Right lung (tissue), 10 donors: Measurements from ENCODE around the gene TKTL1. TPM values are rescaled to one million over a fixed set of nuclear protein-coding genes. Genes with fewer than 3 reads are reported as not detected.
"Not testable (repeated sequence)": the region's sequence is repeated elsewhere in the genome, so short reads cannot be mapped to it uniquely, and the experiment has no call there.

ENCODE experiments used
- DNase-seq, 2 donors: peaks; one replicate each; pipeline ENCODE4 v3.0.0-alpha.2; 2013
- long read RNA-seq, 8 donors: transcript quantifications; one replicate each; lab custom pipeline, GENCODE V29; 2026
- polyA plus RNA-seq, 5 donors: library from polyadenylated mRNA; unstranded; fragments of 120-200 nt; gene quantifications; one replicate each; pipeline versions ENCODE4 v1.2.1 to v1.2.3, GENCODE V29; 2013; ENCODE audit warnings: inconsistent platforms in 1 of 5, low replicate concordance in 1 of 5; ENCODE audit not compliant: insufficient read length in 5 of 5, insufficient read depth in 1 of 5

TKTL1 gene
- under 1 TPM; 0.28 to 0.37 (median 0.30) TPM for polyA plus RNA-seq
- long read RNA-seq, donor 1: 0 reads
- long read RNA-seq, donor 2: 0 reads
- long read RNA-seq, donor 3: 0 reads
- long read RNA-seq, donor 4, partial matches to known transcripts: 0 of 1 reads
- long read RNA-seq, donor 4, other reads (novel, unspliced or antisense): 0 of 1 reads
- long read RNA-seq, donor 5: 0 reads
- long read RNA-seq, donor 6: 0 reads
- long read RNA-seq, donor 7: 0 reads
- long read RNA-seq, donor 8: 0 reads

DNA sequence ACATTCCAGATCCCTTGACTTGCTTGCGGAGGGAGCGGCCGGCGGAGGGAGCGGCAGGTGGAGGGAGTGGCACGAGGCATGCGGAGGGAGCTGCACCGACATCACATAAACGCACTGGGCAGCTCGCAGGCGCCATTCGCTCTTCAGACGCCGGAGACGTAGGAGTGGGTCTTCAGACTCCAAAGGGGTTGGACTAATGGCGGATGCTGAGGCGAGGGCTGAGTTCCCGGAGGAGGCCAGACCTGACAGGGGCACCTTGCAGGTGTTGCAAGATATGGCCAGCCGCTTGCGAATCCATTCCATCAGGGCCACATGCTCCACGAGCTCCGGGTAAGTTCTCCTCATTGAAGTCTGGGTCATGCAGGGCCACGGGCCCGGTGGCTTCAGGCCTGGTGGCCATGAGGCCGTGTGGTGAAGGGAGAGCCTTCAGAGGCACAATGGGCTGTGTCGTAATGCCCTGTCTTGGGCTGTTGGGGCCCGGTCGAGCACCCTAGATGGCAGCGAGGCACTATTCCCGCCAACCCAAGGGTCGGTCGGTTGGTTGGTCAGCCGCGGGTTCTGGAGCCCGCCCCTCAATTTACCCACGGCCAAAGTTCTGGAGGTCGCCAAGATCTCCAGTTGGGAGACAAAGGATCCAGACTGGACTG is at the start of gene TKTL1:
Gene TKTL1, plus strand, starts transcription at position 132 of the 647 bp plus-strand sequence. Its CDS starts 65 bp downstream, at position 197.
- no peak for DNase-seq

- DNase-seq: not testable (repeated sequence)
Observed at GRCh38 chrX:154247377-154248045, 48.1 kb upstream of the TKTL1 start.

DNA sequence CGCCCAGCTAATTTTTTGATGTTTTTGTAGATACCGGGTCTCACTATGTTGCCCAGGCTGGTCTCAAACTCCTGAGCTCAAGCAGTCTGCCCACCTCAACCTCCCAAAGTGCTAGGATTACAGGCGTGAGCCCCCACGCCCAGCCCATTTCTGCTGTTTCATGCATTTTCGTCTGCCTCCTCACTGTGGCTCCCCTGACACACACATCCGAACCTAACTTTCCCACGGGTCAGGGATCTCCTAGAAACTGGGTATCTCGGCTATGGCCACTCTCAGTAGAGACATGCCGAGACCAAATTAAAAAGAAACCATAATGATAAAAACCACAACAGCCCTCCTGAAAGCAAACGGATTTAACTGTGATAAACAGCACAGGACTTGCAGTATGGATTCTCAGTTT is 47.5 kb upstream of the TKTL1 start:
- DNase-seq: not testable (repeated sequence)

- not testable (repeated sequence) for DNase-seq
Observed at GRCh38 chrX:154257282-154257681, 38.3 kb upstream of the TKTL1 start, which contains the start of gene OPN1MW3. Gene OPN1MW3, plus strand, starts transcription at chrX:154257582. Its CDS starts 38 bp downstream, at chrX:154257620.

DNA sequence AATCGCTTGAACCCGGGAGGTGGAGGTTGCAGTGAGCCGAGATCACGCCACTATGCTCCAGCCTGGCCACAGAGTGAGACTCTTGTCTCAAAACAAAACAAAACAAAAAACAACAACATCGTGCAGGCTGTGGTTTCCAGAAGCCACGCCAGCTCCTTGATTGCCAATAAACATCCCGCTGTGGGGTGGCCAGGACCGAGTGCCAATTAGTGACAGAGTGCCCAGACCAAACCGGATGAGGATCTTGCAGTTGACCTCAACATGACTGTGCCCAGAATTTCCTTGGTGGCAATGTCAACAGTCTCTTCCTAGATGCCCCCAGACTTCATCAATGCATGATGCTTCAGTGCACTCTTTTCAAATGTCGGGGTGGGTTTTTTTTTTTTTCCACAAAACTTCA is 36.9 kb upstream of the TKTL1 start:
- not testable (repeated sequence) for DNase-seq

DNA sequence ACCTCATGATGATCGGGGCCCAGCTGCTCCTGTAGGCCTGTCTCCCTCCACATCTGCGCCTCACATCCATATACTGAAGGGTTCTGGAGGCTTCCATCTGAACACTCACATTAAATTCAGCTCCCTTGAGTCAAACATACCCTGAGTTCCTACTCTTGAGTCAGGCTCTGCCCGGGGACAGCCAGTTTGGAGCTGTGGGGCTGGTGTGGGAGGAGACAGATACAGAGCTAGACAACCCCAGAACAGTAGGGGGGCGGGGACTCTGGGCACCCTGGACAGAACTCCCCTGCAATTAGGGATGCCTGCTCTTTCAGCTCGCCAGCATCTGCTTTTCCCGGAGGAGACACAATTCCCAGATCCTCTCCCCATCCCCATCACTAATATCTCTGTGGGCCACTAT is 32.5 kb upstream of the TKTL1 start:
- DNase-seq: not testable (repeated sequence)

DNA sequence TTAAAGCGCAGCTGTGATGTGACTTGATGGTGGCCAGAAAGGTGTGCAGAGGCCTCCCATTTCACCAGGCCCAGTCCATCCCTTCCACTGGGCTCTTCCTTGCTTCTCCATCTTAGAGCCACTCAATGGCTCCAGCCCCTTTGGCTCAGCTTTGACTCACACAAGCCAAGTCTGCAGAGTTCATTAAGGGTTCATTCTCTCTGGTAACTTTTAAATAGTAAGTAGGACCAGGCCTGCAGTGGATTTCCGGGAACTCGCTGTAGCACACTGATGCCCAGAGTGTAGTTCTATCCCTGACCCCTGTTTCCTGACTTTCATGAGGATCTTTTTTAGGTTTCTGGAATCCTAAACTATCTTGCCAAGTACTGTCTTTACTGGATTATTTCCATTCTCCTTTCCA is 26.4 kb upstream of the TKTL1 start:
- not testable (repeated sequence) for DNase-seq

DNA sequence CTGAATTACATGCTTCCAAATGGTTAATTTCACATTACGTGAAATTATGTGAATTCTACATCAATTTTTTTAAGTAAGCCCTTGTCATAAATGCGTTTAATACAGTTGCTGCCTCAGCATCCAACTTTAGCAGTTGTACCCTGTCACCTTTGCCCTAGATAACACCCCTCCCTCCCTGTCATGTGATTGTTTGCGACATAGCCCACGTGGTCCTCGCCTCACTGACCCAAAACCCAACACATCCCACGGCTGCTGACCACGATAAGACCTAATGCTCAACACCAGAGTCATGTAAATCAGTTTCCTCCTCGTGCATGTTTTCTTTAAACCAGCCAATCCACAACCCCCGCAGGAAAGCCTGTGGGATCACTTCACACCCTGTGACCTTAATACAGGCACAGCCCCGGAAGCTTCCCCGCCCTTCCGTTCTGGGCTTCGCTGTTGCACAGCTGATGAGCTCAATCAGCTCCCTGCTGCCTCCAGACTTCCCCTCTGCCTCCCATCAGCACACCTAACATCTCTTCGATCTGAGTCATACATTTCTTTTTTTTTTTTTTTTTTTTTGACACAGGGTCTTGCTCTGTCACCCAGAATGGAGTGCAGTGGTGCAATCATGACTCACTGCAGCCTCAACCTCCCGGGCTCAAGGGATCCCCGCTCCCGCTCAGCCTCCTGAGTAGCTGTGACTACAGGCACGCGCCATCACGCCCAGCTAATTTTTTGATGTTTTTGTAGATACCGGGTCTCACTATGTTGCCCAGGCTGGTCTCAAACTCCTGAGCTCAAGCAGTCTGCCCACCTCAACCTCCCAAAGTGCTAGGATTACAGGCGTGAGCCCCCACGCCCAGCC is 10.9 kb upstream of the TKTL1 start:
- not testable (repeated sequence) for DNase-seq

DNA sequence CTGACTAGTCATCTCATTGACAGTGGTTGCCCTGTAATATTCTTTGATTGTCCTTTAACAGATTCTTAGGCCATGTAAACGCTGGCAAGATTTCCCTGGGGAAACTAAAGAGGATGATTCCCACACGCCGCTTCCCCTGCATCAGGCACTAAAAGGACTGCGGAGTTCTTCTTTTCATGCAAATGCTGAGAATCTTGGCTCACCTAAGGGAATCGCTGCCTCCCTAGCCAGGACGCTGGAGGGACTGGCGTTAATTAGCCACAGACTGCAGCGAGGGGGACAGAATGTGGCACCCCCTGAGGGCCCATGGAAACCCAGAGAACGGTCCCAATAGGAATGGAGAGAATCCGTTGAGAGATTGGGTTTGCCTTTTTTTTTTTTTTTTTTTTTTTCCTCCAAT is 9.2 kb upstream of the TKTL1 start:
- DNase-seq: not testable (repeated sequence)

- no peak for DNase-seq
Observed at GRCh38 chrX:154294791-154295574, 612 bp upstream of the TKTL1 start, which contains the start of gene TEX28. Gene TEX28, minus strand, starts transcription at chrX:154295124. Its CDS starts 3,007 bp downstream, at chrX:154292117.

DNA sequence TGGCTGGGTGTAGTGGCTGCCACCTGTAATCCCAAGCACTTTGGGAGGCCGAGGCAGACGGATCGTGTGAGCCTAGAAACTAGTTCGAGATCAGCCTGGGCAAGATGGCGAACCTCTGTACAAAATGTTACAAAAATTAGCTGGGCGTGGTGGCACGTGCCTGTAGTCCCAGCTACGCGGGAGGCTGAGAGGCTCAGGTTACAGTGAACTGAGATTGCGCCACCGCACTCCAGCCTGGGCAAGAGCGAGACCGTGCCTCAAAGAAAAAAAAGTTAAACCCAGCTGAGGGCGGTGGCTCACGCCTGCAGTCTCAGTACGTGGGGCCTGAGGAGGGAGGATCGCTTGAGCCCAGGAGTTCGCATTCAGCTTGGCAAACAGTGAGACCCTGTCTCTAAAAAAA is 1.1 kb downstream of the TKTL1 start:
- no peak for DNase-seq

GRCh38 chrX:154298312-154298711 is 2.7 kb downstream of the TKTL1 start:
- no peak for DNase-seq

DNA sequence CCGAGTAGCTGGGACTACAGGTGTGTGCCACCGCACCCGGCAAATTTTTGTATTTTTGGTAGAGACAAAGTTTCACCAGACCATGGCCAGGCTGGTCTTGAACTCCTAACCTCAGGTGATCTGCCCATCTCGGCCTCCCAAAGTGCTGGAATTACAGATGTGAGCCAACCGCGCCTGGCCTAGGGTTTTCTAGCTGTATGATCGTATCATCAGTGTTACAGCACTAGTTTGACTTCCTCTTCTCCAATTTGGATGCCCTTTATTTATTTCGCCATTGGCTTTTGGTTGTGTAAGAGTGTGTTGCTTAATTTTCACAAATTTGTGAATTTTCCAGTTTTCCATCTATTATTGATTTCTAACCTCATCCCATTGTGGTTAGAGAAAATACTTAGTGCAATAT is 5.2 kb downstream of the TKTL1 start:
- DNase-seq: no peak

DNA sequence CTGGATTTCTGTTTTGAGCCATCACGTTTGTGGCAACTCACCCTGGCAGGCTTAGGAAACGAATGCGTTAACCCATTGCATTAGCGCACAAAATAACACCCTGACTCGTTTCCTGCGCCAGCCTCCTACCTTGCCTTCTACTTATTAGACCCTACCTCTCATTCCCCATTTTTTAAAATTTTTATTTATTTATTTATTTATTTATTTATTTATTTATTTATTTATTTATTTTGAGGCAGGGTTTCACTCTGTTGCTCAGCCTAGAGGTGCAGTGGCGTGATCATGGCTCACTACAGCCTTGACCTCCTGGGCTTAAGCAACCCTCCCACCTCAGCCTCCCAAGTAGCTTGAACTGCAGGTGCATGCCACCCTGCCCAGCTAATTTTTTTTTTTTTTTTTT is 7.4 kb downstream of the TKTL1 start:
- not testable (repeated sequence) for DNase-seq

- no peak for DNase-seq
Observed at GRCh38 chrX:154303476-154303875, 7.9 kb downstream of the TKTL1 start.

GRCh38 chrX:154304846-154305245 is 9.3 kb downstream of the TKTL1 start:
- DNase-seq: no peak

- no peak for DNase-seq
Observed at GRCh38 chrX:154305541-154306205, 10.1 kb downstream of the TKTL1 start.

DNA sequence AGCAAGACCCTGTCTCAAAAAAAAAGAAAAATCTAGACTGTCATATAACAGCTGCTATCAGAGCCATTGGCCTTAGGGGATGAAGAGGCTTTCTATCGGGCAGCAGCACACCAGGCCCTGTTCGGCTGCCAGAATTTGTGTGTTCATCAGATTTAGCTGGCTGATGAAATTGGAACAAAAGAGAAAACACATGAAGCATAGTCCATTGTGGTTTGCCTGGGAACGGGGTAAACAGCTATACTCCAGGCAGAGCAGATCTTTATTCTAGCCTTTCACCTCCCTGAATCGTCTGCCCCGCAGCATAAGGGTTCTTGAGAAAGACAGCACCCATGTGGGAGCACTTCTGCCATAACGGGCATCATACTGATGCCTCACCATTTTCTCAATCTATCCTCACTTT is 11.6 kb downstream of the TKTL1 start:
- DNase-seq: no peak

GRCh38 chrX:154308108-154308946 is 12.7 kb downstream of the TKTL1 start:
- DNase-seq: no peak
